HG03159 (cell line): ENCODE measurements around the gene ZNF200.

ENCODE experiments used
- ATAC-seq: cut with Tn5 transposase; IDR thresholded peaks from one replicate; pipeline ENCODE4 v1.9.1; 2021; ENCODE audit warnings: mild to moderate bottlenecking, moderate library complexity; ENCODE audit not compliant: unreplicated experiment

Gene ZNF200

DNA sequence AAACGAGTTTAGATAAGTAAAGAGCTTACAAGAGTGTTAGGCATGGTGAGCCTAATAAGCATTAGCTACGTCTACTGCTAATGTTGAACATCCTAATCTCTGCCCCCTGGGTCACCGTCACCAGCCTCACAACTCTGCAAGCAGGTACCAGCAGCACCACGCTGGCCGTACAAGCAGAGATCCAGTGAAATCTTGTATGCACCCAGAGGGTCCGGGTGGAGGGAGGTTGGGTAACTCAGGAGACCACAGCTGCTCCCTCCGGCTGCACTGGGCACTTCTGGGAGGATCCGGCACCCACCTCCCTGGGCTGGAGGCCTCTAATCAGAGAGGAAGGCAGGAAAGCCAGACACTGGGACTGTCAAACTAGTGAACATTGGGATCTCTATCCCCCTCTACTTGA, 55.3 kb downstream of the ZNF200 start:
- ATAC-seq, result no peak

DNA sequence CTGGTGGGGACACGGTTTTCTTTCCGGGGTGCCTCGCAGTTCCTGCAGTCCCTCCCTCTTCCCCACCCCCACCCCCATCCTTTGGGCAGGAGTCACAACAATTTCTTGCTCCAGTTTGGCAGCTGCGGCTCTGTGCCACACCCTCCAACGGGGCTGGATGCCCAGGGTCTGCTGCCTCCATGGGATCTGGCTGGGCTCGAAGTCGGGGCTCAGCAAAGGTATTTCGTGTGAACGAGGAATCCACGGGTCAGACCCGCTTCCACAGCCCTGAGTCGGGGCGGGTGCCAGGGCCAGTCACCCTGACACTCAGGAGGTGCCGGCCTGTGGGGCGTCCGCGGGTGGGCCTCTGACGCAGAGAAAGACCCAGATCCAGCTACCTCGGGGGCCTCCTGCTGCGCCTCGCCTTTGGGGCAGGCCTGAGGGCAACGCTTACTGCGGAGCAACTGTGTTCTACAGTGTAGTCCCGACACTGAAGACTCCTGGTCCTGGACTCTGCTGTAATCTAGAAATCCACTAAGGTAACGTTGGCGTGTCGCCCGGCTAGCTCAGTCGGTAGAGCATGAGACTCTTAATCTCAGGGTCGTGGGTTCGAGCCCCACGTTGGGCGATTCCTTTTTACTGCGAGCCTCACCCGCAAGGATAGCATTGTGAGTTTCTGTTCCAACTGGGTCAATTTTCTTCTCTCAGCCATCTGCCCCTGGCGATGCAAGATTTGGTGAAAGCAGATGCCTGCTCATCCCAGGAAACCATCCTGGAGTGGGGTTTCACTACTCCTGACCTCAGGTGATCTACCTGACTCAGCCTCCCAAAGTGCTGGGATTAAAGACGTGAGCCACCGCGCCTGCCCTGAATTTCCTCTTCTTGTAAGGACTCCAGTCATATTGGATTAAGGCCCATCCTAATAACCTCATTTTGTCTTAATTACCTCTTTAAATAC, 59.5 kb downstream of the ZNF200 start:
- no peak for ATAC-seq

DNA sequence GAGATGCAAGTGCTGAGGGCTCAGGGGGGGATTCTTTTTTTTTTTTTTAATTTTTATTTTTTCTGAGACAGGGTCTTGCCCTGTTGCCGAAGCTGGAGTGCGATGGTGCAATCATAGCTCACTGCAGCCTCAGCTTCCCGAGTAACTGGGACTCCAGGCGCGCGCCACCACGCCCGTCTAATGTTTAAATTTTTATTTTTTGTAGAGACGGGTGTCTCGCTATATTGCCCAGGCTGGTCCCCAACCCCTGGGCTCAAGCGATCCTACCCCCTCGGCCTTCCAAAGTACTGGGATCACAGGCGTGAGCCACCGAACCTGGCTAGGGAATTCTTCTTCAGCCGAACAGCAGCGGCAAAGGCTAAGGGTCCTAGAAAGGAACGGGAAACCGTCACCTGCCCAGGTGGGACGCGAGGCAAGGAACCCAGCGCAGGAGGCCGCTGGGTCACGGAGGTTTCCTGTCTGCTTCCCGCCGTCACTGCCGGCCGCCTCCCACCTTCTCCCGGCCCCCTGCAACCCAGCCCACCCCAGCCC, 60.3 kb downstream of the ZNF200 start:
- ATAC-seq, result no peak

DNA sequence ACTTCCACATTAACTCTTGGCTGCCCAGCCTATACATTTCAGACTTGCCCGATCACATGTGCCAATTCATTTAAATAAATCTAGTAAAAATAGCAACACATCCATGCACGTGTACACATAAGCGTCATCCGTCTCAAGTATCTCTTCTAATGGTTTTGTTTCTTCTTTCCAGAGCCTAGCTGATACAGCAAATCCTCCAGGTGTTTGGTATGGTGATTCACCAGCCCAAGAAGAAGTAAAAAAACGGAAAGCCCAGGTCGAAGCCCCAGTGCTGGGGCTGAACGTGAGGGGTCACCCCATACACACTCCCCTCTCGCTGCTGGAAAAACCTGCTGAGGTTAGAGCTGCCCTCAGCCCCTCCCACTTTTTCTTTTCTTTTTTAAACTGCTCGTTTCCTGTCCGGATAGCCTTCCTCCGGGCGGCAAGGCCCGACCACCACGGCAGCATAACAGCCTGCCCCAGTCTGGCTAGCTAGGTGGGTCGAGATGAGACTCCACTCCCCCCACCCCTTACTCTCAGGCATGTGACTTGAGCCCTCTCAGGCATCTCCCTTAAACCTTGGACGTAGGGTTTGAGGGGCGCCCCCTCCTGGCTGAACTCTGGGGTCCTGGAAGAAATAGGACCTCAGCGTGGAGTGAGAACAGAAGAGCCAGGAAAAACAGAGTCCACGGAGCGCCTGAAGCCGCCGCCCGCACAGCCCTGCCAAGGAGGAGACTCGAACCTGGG, 60.9 kb downstream of the ZNF200 start:
- no peak for ATAC-seq
